HG03378 (cell line): ENCODE measurements around the gene ACTC1.
"Not testable (repeated sequence)": the region's sequence is repeated elsewhere in the genome, so short reads cannot be mapped to it uniquely, and the experiment has no call there.

Experiments
- ATAC-seq: cut with Tn5 transposase; IDR thresholded peaks from one replicate; pipeline ENCODE4 v1.9.1; 2021; ENCODE audit warnings: mild to moderate bottlenecking, moderate library complexity; ENCODE audit not compliant: unreplicated experiment

Gene ACTC1

DNA sequence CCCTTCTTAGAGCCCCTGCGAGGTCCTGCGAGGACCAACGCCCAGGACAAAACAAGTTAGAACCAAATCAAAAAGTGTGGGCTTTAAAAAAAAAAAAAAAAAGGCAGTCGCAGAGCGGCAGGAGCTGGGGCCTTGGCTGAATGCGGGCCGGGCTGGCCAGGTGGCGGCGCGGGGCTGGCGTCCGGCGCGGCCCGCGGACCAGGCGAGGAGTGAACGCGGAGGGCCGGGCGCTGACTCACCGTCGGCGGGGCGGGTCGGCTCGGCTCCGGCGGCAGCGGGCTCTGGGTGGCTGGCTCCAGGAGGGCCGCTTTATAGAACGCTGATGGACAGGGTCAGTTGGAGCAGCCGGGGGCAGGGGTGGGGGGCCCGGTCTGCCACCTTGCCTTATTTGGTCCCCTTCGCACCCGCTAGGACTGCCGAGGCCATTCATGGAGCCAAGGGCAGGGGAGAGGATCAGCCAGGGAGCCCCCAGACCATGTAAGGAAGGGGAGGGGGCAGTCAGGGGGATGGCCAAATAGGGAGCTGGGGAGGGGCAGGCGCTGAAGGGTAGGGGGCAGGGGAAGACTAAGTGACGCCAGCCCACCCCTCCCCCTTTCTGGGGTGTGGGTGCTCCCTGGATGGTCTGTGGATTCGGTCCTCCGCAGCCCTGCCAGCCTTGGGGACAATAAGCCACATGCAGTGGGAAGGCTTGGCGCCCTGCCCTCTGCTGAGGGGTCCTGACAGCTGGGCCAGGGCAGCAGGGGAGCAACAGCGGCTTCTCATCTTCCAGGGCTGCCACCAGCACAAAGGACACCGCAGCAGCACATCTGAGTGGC is at the start of gene ACTC1:
TSS of gene ACTC1 (minus strand) at position 283 of the 815 bp plus-strand sequence. CDS start 741 bp downstream, outside the sequence.
- no peak for ATAC-seq

DNA sequence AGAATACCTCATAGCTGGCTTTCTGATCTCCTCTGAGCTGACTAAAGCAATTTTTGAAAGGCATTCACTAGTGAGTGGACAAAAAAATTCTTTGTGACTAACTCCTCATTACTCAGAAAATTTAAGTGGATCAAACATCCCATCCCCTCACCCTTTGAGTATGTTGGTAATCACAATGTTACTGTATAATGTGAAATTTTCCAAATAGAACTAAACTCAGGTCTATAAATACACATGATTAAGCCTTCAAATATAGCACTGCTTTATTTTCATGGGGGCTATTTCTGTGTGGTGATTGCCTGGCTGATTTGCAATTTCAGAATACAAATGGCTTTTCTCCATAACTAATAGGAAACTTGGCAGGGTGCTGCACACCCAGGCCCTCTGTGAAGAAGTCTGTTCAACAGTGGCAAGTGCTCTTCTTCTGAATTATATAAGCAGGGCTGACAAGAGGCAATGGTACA is 45.9 kb upstream of the ACTC1 start:
- no peak for ATAC-seq

DNA sequence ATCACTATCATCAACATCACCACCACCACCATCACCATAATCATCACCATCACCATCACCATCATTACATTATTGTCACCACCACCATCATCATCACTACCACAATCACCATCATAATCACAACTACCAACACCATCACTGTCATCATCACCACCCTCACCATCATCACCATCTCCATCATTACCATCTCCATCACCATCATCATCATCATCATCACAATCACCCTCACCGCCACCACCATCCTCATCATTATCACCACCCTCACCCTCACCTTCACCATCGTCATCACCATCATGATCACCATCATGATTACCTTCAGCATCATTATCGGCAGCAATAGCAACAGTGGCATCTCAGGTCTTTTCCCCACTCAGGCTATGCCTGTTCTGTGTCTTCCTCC is 42.9 kb upstream of the ACTC1 start:
- no peak for ATAC-seq

DNA sequence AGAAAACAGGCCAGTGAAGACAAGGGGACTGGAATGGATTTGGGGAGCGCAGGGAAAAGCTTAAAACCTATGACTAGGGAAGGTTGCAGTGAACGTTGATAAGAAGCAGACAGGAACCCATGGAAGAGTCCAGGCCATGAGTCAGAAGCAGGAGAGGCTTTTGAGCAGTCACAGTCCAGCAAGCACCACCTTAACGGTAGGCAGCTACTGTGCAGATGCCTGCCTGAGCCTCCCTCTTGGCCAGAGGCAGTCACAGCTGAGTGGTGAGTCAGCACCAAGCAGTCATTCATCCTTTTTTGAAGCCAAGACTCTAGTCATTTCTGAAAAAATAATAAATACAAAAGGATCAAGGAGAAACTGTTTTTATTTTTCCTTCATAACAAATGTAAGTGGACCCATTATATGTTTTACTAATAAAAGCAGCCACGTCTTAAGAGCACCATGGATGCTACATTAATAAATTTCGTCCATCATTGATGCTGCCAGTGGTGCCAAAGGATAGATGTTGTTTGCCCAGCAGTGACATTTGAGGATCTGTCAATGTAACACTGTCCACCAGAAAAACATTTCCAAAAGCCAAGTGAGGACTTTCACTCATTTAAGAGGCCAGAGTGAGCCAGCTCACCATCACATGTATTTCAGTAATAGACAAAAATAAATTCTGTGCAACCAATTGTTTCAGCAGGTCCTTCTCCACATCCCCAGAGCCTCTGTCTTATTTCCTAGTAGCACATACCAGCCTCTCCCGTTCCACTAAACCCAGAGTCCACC is 42.1 kb upstream of the ACTC1 start:
- no peak for ATAC-seq

DNA sequence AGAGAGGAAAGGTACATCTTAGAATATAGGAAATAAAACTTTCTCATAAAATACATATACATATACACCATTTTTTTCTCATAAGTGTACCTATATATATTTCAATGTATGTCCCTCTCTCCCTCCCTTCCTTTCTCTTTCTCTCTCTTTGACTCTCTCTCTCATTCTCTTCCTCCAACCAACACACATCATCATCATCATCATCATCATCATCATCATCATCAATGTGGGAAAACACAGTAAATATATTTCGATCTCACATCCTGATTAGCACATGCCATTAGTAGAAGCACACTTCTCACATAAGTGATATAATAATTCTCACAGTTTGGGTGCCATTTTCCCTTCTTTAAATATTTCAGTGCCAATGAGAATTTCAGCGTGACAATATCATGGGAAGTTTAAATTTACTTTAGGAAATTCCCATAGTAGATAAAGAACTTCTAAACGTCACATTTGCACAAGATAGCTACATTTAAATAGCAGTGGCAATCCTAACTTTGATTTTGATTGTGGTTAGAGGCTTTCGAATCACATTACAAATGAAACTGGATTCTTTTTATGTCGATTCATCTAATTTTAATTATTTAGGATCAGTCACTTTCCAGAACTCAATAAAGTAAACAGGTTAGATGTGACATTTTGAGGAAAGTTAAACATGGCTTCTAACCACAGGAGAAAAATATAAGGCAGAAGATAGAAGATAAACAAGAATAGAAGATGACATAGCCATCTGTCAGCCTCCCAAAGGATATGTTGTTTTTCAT is 33.0 kb upstream of the ACTC1 start:
- ATAC-seq = no peak

DNA sequence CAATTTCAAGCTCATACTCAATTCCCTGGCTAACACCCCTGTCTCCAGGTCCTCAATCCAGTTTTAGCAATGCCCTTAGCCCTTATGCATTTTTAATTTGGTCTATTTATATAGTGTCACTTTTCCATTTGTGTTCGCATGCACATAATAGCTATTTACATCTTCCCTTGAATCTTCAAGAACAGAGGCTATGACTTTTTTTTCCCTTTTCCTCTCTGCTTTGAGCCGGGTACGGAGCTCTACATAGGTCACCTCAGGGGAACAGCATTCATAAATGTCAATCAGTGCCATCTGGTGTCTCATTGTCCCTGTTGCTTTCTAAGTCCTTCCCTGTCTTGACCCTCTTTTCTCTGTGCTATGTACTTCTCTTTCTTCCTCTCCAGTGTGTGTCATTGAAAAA is 26.5 kb upstream of the ACTC1 start:
- no peak for ATAC-seq

DNA sequence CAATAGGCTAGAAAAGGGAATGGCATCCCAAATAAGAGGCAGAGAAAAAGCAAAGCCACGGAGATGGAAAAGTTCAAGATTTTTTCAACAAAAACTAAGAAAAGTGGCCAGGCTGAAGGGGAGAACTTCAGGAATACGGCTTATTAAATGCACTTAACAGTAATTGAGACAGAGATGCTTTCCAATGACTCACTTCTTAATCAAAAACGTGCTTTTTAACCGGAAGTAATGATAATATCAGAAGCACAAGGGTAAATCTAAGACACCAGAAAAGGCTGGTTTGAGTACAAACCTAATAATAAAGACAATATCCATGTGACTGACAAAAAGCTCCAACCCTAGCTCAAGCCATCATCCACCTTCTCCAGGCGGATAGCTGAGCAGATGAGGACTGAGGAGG is 24.8 kb upstream of the ACTC1 start:
- no peak for ATAC-seq

DNA sequence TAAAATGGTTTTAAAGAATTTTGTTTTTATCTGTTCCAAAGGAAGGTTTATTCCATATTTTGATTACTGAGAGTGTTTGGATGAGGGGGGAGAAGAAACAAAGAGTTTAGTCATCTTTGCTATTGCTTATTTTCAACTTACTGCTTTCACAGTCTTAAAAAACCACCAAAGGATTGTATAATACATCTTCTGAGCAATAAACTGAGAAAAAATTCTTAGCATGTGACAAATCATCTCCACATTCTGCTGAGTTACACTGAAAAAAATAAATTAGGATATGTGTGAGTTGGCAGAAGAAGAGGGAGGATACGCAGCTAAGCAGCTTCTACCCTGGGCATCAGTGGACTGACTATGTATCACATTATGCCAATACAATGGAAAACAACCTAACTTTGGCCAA is 23.2 kb upstream of the ACTC1 start:
- no peak for ATAC-seq

DNA sequence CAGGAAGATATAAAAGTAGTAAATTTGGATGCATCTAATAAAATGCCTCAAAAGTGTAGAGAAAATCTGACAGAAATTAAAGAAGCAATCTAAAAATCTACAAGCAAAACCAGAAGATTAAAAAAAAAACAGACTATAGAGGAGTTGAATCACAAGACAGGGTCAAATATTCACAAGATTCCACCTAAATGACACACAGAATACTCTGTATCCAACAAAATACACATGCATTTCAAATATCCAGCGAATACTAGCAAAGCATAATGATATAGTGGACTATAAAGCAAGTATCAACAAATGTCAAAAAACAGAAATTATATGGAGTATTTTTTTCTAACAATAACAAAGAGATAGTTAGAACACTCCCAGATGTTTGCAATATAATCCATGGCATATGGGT is 20.5 kb upstream of the ACTC1 start:
- no peak for ATAC-seq

DNA sequence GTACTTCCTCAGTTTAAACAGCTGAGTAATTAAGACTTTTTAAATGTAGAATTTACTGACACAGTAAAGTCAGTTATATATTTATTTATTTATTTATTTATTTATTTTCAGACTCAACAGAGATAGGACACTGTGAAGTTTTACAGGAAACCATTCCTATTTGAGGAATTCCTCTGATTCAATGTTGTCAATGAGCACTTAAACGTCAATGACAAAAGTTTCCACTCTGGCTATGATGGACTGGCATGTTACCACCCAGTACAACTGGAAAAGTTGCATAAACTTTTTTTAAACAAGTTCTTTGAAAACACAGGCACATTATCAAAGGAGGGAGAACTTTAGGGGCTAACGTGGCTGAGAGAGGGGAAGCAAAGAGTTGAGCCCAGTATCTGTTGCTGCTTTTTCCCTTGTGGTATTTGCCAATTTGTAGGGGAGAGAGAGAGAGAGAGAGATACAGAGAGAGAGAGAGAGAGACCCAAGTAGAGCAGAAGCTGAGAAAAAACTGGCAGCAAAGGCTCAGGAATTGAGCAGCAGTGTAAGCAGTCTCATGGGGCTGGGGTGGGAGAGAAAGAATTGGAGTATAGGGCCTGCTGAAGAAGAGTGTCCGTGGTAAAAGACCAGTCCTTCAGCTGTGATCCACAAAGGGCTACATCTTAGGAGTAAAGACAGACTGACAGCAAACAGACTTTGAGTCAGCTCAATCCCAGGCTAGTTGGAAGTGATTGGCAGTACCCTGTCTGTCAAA is 18.3 kb upstream of the ACTC1 start:
- ATAC-seq = no peak

DNA sequence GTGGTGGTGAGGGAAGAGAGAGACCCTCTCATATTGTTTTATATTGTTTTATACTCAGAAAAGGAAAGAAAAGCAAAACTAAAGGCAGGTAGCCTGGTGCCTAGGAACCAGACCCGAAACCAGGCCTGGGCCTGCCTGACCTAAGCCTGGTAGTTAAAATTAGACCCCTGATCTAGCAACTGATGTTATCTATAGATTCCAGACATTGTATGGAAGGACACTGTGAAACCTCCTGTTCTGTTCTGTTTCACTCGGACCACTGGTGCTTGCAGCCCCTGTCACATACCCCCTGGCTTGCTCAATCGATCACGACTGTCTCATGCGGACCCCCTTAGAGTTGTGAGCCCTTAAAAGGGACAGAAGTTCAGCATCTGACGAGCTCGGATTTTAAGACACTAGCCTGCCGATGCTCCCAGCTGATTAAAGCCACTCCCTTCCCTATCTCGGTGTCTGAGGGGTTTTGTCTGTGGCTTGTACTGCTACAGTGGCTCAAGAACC is 17.6 kb upstream of the ACTC1 start:
- ATAC-seq = not testable (repeated sequence)

DNA sequence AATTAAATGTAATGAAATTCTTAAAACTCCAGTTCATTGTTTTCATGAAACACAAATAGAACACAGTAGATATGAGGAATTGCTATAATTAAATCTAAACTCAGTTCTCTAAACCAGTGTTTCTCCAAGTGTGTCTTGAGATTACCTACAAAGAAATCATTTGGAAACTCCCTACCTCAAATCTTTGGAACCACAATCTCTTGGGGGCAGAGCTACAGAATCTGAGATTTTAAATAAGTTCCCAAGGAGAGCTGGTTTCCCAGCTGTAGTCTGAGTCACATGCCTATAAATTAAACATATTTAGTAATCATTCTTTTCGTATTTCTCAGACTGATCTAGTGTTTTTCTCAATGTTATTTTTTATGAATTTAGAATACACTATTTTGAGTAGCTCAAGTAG is 17.0 kb upstream of the ACTC1 start:
- no peak for ATAC-seq

DNA sequence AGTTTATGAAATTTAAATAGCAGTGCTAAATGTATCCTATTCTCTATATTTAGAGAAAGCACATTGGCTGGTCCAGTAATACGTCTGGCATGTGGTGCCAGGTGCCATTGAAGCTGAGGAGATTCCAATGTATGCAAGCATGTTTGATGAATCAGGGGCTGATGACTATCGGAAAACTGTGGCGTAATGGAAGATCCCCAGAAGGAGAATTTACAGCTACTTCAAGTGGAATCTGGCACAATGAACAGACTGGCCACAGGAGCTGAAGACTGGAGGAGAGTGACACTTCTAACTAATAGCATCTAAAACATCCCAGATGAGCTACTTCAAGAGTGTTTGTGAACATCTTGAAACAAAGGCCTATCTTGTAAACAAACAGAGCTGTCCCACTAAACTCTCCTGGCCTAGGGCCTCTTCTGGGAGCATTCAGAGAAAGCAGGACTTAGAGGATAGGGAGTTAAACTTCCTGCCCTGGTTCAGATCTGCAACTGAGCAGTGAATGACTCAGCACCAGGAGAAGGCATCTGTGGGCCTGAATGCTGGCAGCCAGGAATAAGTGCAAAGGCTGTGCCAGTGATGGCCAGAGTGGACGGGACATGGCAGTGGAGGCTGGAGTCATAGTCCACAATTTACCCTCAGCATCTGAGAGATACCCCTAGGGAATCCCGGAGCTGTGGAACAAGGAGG is 15.2 kb upstream of the ACTC1 start:
- no peak for ATAC-seq

DNA sequence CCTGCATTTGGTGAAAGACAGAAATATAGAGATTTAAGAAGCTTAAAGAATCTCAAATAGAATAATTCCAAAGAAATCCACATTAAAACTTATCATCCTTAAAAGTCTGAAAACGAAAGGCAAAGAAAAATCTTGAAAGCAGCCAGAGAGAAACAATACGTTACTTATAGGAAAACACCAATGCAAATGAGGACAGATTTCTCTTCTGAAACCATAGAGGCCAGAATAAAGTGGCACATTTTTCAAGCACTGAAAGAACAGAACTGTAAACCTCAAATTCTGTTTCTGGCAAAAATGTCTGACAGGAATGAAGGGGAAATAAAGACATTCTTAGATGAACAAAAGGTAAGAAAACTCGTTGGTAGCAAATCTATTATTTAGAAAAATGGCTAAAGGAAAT is 13.8 kb upstream of the ACTC1 start:
- no peak for ATAC-seq

DNA sequence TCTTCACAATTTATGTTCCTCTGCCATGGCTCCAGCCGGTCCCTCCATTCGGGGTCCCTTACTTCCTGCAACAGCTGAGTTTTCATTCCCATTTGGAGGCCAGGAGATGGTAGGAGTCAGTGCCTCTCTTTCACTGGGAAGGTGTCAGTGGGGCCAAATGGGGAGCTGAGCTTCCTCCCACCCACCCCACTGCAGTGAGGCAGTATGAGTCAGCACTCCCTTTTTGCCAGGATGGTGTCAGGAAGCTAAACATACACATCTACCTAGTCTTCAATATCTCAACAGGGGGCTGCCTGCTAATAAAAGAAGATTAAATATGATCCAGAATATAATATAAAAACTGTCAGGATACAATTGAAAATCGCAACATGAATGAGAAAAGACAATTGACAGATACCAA is 12.7 kb upstream of the ACTC1 start:
- no peak for ATAC-seq

DNA sequence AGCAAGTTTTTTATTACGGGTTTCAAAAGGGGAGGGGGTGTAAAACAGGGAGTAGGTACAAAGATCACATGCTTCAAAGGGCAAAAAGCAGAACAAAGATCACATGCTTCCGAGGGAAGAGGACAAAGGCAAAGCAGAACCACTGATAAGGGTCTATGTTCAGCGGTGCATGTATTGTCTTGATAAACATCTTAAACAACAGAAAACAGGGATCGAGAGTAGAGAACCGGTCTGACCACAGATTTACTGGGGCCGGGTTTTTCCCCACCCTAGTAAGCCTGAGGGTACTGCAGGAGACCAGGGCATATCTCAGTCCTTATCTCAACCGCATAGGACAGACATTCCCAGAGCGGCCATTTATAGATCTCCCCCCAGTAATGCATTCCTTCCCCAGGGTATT is 11.9 kb upstream of the ACTC1 start:
- ATAC-seq = not testable (repeated sequence)

DNA sequence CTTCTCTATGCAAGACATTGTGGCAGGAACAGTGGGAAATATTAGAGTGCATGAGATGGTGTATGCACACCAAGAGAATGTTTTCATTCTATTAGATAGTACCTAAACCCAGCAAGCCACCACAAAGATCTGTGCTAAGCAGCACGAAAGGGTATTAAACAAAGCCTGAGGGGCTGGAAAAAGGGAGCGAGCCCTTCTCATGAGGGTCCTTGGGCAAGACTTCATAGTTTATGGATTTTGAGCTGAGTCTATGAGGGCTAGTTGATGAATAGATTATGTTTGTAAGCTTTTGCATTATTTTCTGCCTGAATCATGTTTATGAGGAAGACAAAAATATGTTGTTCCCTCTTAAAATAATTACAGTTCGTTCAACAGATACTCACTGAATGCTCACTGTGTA is 9.4 kb upstream of the ACTC1 start:
- no peak for ATAC-seq

DNA sequence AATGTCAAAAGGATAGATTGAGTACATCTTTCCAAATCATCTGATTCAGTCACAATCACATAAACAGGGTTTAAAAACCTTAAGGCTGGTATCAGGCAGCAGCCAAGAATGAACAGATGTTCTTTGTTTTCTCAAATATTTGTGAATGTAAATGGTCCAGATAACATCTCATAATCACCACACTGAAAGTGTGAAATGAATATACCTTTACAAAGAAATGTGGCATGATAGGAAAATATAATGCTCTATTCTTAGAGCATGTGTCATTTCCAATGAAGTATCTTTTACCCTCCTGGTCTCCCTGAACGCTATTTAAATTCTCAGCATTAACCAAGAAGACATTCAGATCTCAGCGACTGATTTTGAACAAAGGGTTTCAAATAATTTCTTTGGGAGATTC is 8.8 kb upstream of the ACTC1 start:
- ATAC-seq = no peak

DNA sequence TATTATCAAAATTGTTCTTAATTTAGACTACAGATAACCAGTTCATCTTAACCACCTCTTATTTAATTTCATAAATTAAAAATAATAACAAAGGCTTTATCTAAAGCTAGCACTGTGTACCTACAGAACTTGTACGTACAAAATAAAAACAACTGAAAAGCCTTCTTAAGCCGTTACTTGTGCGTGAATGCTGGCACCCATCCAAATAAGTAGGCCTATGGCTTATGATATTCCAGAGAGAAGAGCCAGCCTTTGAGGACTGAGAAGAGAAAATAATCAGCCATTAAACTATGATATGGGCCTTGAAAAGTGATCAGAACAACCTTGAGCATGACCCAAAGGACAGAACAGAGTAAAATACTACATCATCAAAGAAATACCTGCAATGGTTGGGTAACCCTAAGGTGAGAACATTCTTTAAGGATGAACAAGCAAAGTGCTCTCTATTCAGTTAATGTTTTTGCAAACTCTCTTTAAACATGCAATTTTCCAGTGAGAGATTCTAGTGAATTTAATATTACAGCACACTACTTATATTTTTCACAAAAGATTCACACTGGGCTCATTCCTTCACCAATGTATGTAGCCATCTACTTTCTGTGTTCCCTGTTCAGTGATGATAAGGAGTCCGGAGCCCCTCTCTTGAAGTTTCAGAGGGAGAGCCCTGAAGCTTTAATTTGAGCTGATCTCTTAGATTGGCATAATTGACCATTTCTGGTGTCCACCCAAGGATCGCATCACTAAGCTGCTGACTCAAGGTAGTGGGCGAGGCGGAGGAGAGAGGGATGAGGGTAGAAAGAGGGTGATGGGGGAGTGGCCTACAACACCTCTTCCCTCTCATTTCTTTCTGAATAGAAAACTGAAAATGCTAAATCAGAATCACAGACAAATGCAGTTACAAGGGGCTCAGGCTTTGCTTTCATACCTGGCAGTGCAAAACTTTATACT is 7.7 kb upstream of the ACTC1 start:
- ATAC-seq = no peak
